Keratinocyte (primary cell): ENCODE results near the gene PCID2.

Source experiments
- CTCF ChIP-seq, 3 experiments: IDR thresholded peaks in 1 of 3; conservative IDR thresholded peaks in 1 of 3; optimal IDR thresholded peaks in 1 of 3; 2 replicates in 2 of 3; 3 replicates in 1 of 3; pipeline versions ENCODE3 to v1.5.1; 2011; ENCODE audit warnings: low read length in 3 of 3, mild to moderate bottlenecking in 3 of 3, moderate library complexity in 2 of 3, control low read depth in 1 of 3, inconsistent platforms in 1 of 3; ENCODE audit not compliant: insufficient read depth in 2 of 3; ENCODE audit errors: extremely low read depth in 1 of 3
- EZH2 ChIP-seq: IDR thresholded peaks from one replicate; pipeline ENCODE4 v1.6.1; 2012; ENCODE audit warnings: inconsistent platforms, mild to moderate bottlenecking, low read length, moderate library complexity

GRCh38 chr13:113203507-113204377, 4.7 kb downstream of the PCID2 start:
- TF ChIP-seq EZH2 (no peak), CTCF (optimal IDR thresholded peaks at IDR 0.05 in 1 of 3, IDR thresholded peaks at IDR 0.05 in 1 of 3, conservative IDR thresholded peaks at IDR 0.05 in 1 of 3; ENCODE audit: extremely low read depth in 1 of 3, insufficient read depth in 2 of 3, low read length in 3 of 3) (no peak)
